Liver (tissue), 9 donors: ENCODE data around the gene PRR20D. TPM values are rescaled to one million over a fixed set of nuclear protein-coding genes. Genes with fewer than 3 reads are reported as not detected.
A peak's percentile ranks its signal among the peaks of the same experiment; 100 is the strongest.
"Not testable (repeated sequence)": the region's sequence is repeated elsewhere in the genome, so short reads cannot be mapped to it uniquely, and the experiment has no call there.

Source experiments
- DNase-seq: peaks from one replicate; pipeline ENCODE4 v3.0.0-alpha.2; 2017; ENCODE audit warnings: low spot score
- H3K27ac ChIP-seq, 2 donors: one replicate each; pipeline ENCODE4 v1.7.0; 2013; ENCODE audit warnings: inconsistent platforms in 2 of 2, low read length in 2 of 2, control low read depth in 1 of 2, low read depth in 1 of 2, mild to moderate bottlenecking in 1 of 2
- H3K27me3 ChIP-seq, 4 donors: one replicate each; pipeline versions ENCODE4 v1.6.1 to v1.7.0; 2013; ENCODE audit warnings: low read length in 3 of 4, inconsistent platforms in 1 of 4, mild to moderate bottlenecking in 1 of 4, moderate library complexity in 1 of 4; ENCODE audit not compliant: control insufficient read depth in 4 of 4, insufficient read depth in 4 of 4
- H3K36me3 ChIP-seq, 4 donors: one replicate each; pipeline versions ENCODE4 v1.6.1 to v1.7.0; 2013; ENCODE audit warnings: low read length in 3 of 4, mild to moderate bottlenecking in 3 of 4, low read depth in 1 of 4, moderate library complexity in 1 of 4; ENCODE audit not compliant: control insufficient read depth in 4 of 4, insufficient read depth in 3 of 4
- H3K4me1 ChIP-seq, 4 donors: one replicate each; pipeline versions ENCODE4 v1.6.1 to v1.7.0; 2013; ENCODE audit warnings: low read length in 3 of 4, mild to moderate bottlenecking in 3 of 4, moderate library complexity in 1 of 4; ENCODE audit not compliant: control insufficient read depth in 4 of 4, insufficient read depth in 4 of 4
- H3K4me3 ChIP-seq, 3 donors: one replicate each; pipeline versions ENCODE4 v1.6.1 to v1.7.0; 2013; ENCODE audit warnings: low read length in 3 of 3, control low read depth in 1 of 3, low read depth in 1 of 3, mild to moderate bottlenecking in 1 of 3
- H3K9ac ChIP-seq, 2 donors: one replicate each; pipeline ENCODE4 v1.7.0; 2013; ENCODE audit warnings: low read length in 2 of 2, mild to moderate bottlenecking in 2 of 2, moderate library complexity in 2 of 2, control low read depth in 1 of 2, low read depth in 1 of 2
- H3K9me3 ChIP-seq, 4 donors: one replicate each; pipeline versions ENCODE4 v1.6.1 to v1.7.0; 2013; ENCODE audit warnings: low read length in 3 of 4; ENCODE audit not compliant: control insufficient read depth in 4 of 4
- CTCF ChIP-seq: fragments of 150-350 bp; IDR thresholded peaks from 2 replicates; pipeline ENCODE4 v1.5.1; 2017; ENCODE audit warnings: improper control_type of control experiment, low read depth, low read length; ENCODE audit not compliant: missing input control
- EGR1 ChIP-seq, 2 donors: IDR thresholded peaks; 2 replicates each; pipeline ENCODE4 v1.6.1; 2016 to 2018; ENCODE audit warnings: antibody characterized with exemption in 2 of 2, low read depth in 2 of 2
- FOXA2 ChIP-seq: IDR thresholded peaks from 2 replicates; pipeline ENCODE4 v1.6.1; 2016; ENCODE audit warnings: antibody characterized with exemption
- HNF4A ChIP-seq, 2 donors: conservative IDR thresholded peaks; 2 replicates each; pipeline ENCODE4 v1.6.1; 2016; ENCODE audit warnings: antibody characterized with exemption in 2 of 2, mild to moderate bottlenecking in 2 of 2
- MAX ChIP-seq: IDR thresholded peaks from 2 replicates; pipeline ENCODE4 v1.6.1; 2016; ENCODE audit warnings: antibody characterized with exemption
- REST ChIP-seq: IDR thresholded peaks from 2 replicates; pipeline ENCODE4 v1.6.1; 2016; ENCODE audit warnings: antibody characterized with exemption, mild to moderate bottlenecking
- RXRA ChIP-seq, 2 donors: IDR thresholded peaks; 2 replicates each; pipeline ENCODE4 v1.6.1; 2017 to 2018; ENCODE audit warnings: antibody characterized with exemption in 2 of 2, mild to moderate bottlenecking in 1 of 2
- SP1 ChIP-seq: IDR thresholded peaks from 2 replicates; pipeline ENCODE4 v1.6.1; 2018; ENCODE audit warnings: antibody characterized with exemption, mild to moderate bottlenecking
- YY1 ChIP-seq: IDR thresholded peaks from 2 replicates; pipeline ENCODE4 v1.6.1; 2016; ENCODE audit warnings: antibody characterized with exemption, mild to moderate bottlenecking
- WGBS: extraction: QIAGEN DNeasy Blood & Tissue Kit; methylation state at CpG from one replicate; pipeline ENCODE4 v1.1.7; 2013; 5-methylcytosine and 5-hydroxymethylcytosine counted together
- polyA plus RNA-seq, 2 donors: library from polyadenylated mRNA; stranded (reverse) in 1 of 2; unstranded in 1 of 2; fragments of 200-250 nt in 1 of 2; fragments of >200 nt in 1 of 2; fragmentation: Nextera tagmentation in 1 of 2; extraction: Ambion mirVana in 1 of 2; gene quantifications; one replicate each; pipeline versions ENCODE4 v1.2.1 to v1.2.3, GENCODE V29; 2013 to 2015
- total RNA-seq, 2 donors: library from RNA; depleted of rRNA; stranded (reverse); fragments of >200 nt; gene quantifications; one replicate each; pipeline ENCODE4 v1.2.3, GENCODE V29; 2014
- donor health status: healthy.
- donor health status: healthy.
- donor health status: healthy.
- donor health status: healthy.
- donor health status: healthy.

Gene PRR20D
- total and polyA plus RNA-seq, 4 donors, result not detected

- not testable (repeated sequence) for H3K4me3 ChIP-seq, H3K4me1 ChIP-seq, H3K27ac ChIP-seq, H3K9me3 ChIP-seq, H3K9ac ChIP-seq, H3K36me3 ChIP-seq, DNase-seq, H3K27me3 ChIP-seq
- WGBS, result 96% methylated on average over 6 of the region's 14 CpGs
Measured at GRCh38 chr13:57148106-57148505, 12.3 kb upstream of the PRR20D start.

- WGBS, result no CpG with 5 or more reads among the region's 22 CpGs
- H3K4me1 ChIP-seq, H3K36me3 ChIP-seq, DNase-seq, H3K27ac ChIP-seq, H3K27me3 ChIP-seq, H3K4me3 ChIP-seq, H3K9me3 ChIP-seq, H3K9ac ChIP-seq: not testable (repeated sequence)
Measured at GRCh38 chr13:57153761-57154160, 6.7 kb upstream of the PRR20D start, which contains the start of gene PRR20C. TSS of gene PRR20C (plus strand) at chr13:57154061. CDS start at chr13:57154448, 387 bp downstream.

GRCh38 chr13:57166897-57167296 lies 6.5 kb downstream of the PRR20D start, which contains the start of gene PRR20E:
TSS of gene PRR20E (plus strand) at chr13:57167197. CDS start at chr13:57167584, 387 bp downstream.
- H3K27ac ChIP-seq, H3K9ac ChIP-seq, H3K36me3 ChIP-seq, H3K27me3 ChIP-seq, H3K4me1 ChIP-seq, H3K9me3 ChIP-seq, DNase-seq, H3K4me3 ChIP-seq: not testable (repeated sequence)
- WGBS, result no CpG with 5 or more reads among the region's 22 CpGs

- Histone ChIP-seq H3K36me3 (no peaks in the 10 kb centered on the region), H3K4me1 (no peaks in the 10 kb centered on the region)
Measured at GRCh38 chr13:57191667-57192066, 31.2 kb downstream of the PRR20D start.

More at GRCh38 chr13:57191667-57192066, 31.2 kb downstream of the PRR20D start:
- no peak for DNase-seq
- H3K9me3 ChIP-seq, result no peaks in the 10 kb centered on the region
- no peak overlapping the region for H3K9ac ChIP-seq
- 35% methylated on average over 1 of the region's 1 CpG for WGBS
- TF ChIP-seq CTCF (no peak), FOXA2 (peak; percentile 20), HNF4A (conservative IDR thresholded peaks at IDR 0.05) (peak in 1 of 2 donors; percentile 64), YY1 (no peak), MAX (no peak), REST (no peak), RXRA (IDR thresholded peaks at IDR 0.05) (no peak), EGR1 (IDR thresholded peaks at IDR 0.05; ENCODE audit: low read depth in 2 of 2) (no peak), SP1 (no peak)
- no peak overlapping the region for H3K27ac ChIP-seq
- no peaks in the 10 kb centered on the region for H3K27me3 ChIP-seq
- H3K4me3 ChIP-seq, result no peak overlapping the region
